ENCODE results near the gene LRPAP1. TPM values are rescaled to one million over a fixed set of nuclear protein-coding genes. Genes with fewer than 3 reads are reported as not detected.
"Not testable (repeated sequence)": the region's sequence is repeated elsewhere in the genome, so short reads cannot be mapped to it uniquely, and the experiment has no call there.

The LRPAP1 gene, protein sequence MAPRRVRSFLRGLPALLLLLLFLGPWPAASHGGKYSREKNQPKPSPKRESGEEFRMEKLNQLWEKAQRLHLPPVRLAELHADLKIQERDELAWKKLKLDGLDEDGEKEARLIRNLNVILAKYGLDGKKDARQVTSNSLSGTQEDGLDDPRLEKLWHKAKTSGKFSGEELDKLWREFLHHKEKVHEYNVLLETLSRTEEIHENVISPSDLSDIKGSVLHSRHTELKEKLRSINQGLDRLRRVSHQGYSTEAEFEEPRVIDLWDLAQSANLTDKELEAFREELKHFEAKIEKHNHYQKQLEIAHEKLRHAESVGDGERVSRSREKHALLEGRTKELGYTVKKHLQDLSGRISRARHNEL
- total RNA-seq, result 100 to 1,000 TPM in 3 of 4 donors, 10 to 100 TPM in 1; 88.5 to 201 (median 174) TPM

DNA sequence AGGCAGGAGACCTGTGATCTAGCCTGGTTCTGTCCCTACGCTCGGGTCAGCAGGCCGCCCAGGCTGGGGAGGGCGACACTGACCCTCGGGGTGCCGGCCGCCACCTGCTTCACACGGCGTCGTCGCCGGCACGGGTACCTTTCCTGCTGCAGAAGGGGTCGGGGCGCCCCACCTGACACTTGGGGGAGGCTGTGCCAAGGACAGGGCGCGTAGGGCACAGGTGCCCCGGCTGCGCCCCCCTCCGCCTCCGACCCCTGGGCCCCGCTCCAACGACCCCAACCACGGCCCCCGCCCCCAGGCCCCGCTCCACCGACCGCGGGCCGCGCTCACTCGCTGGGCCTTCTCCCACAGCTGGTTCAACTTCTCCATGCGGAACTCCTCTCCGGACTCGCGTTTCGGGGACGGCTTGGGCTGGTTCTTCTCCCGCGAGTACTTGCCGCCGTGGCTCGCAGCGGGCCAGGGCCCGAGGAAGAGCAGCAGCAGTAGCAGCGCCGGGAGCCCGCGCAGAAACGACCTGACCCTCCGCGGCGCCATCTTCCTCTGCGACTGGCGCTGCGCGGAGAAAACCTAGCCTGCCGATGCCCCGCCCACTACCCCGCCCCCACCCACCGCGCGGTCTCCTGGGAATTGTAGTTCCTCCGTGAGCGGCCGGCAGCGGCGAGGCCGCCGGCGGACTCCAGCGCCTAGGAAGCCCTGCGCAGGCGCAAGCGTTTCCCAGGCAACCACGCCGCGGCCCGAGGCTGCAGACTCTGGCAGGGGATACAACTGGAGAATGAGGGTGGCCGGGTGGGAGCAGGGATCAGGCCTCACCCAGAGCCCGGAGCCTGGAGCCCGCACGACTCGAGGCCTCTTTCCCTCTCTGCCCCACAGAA lies at the start of gene LRPAP1:
Gene LRPAP1 (minus strand): TSS at position 544 of the 872 bp plus-strand sequence. CDS start 10 bp downstream, at position 534.
- peak within 1 kb of the TSS; percentile 83 to 99 (median 92) for H3K4me3 ChIP-seq
- H3K27me3 ChIP-seq, result no peaks in the 10 kb centered on the region
- peak; percentile 97 for DNase-seq (ENCODE audit: extremely low spot score)
- peaks cover 0 to 28% (median 23%) of the 10 kb centered on the region in 4 donors for H3K36me3 ChIP-seq
- no peaks in the 10 kb centered on the region for H3K9me3 ChIP-seq
- no CpG with 5 or more reads among the region's 84 CpGs for WGBS
- H3K4me1 ChIP-seq, result peaks cover 24 to 55% (median 35%) of the 10 kb centered on the region in 4 donors
- intact Hi-C loops (cut with DNase I), result no loop called here
- peak within 1 kb of the TSS; percentile 69 to 83 (median 76) for H3K27ac ChIP-seq (replicated peaks in 1 of 4)
- TF ChIP-seq POLR2AphosphoS5 (IDR thresholded peaks at IDR 0.05) (peak; percentile 89 to 94), EP300 (IDR thresholded peaks at IDR 0.05) (no peak), POLR2A (IDR thresholded peaks at IDR 0.05; ENCODE audit: low read depth) (peak; percentile 71)
- TF ChIP-seq, protein P1, sequence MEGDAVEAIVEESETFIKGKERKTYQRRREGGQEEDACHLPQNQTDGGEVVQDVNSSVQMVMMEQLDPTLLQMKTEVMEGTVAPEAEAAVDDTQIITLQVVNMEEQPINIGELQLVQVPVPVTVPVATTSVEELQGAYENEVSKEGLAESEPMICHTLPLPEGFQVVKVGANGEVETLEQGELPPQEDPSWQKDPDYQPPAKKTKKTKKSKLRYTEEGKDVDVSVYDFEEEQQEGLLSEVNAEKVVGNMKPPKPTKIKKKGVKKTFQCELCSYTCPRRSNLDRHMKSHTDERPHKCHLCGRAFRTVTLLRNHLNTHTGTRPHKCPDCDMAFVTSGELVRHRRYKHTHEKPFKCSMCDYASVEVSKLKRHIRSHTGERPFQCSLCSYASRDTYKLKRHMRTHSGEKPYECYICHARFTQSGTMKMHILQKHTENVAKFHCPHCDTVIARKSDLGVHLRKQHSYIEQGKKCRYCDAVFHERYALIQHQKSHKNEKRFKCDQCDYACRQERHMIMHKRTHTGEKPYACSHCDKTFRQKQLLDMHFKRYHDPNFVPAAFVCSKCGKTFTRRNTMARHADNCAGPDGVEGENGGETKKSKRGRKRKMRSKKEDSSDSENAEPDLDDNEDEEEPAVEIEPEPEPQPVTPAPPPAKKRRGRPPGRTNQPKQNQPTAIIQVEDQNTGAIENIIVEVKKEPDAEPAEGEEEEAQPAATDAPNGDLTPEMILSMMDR (IDR thresholded peaks at IDR 0.05), result no peak

DNA sequence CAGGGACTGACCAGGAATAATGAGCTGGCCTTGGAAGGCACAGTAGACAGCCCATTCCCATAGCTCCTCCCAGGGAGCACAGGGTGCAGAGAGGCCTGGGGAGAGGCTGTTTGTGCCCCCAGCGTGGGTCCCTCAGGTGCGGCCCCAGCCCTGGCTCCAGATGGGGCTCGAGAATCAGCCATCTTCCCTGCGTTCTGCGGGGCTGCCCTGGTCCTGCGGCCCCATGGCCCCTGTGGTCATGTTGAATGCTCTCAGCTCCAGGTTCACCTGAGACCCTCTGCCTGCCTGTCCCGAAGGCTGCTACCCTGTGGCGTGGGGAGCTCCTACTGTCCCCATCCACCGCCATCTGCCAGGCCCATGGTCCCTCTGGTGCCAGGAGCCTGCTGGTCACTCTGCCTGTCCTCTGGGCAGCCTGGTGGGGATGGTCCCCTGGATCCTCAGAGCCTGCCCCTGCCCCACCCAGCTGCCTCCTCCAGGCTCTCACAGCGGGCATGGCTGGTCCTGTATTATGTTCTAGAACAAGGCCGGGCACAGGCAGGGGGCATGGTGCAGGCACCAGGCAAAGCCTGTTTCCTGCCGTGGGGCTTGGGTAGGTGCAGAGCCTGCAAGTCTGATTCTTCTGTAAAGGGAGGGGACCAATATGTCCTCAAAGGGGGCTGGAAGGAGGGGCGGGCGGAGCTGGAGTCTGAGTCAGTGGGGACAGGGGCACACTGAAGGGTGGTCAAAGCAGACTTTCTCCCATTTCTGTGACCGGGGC lies 49.3 kb upstream of the LRPAP1 start:
- 94% methylated on average over 6 of the region's 15 CpGs for WGBS
- H3K4me3 ChIP-seq; H3K27ac ChIP-seq (replicated peaks in 1 of 4); DNase-seq (ENCODE audit: extremely low spot score); H3K36me3 ChIP-seq; intact Hi-C loops (cut with DNase I); H3K4me1 ChIP-seq; H3K9me3 ChIP-seq: not testable (repeated sequence)
- H3K27me3 ChIP-seq, result peaks cover 0 to 16% (median 0%) of the 10 kb centered on the region in 4 donors

DNA sequence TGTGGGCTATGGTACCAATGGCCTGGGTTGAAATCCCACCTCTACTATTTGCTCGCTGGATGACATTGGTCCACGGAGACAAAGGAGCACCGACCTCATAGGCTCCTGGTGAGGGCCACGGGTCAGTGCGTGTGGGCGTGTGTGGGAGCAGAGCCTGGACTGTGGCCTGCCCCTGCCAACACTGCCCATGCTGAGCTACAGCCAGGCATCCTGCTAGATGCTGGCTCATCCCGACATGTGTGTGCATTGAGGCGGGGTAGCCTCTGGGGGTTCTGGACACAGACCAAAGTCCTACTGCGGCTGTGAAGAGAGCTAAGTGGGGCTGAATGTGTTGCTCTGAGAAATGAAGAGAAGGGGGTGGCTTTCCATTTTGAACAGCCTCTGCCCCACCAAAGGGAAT lies 48.6 kb upstream of the LRPAP1 start:
- whole genome bisulfite sequencing, result 74% methylated on average over 7 of the region's 9 CpGs
- H3K27ac ChIP-seq (replicated peaks in 1 of 4); DNase-seq (ENCODE audit: extremely low spot score); H3K4me1 ChIP-seq; H3K4me3 ChIP-seq; intact Hi-C loops (cut with DNase I); H3K36me3 ChIP-seq; H3K9me3 ChIP-seq: not testable (repeated sequence)
- peaks cover 0 to 16% (median 0%) of the 10 kb centered on the region in 4 donors for H3K27me3 ChIP-seq

DNA sequence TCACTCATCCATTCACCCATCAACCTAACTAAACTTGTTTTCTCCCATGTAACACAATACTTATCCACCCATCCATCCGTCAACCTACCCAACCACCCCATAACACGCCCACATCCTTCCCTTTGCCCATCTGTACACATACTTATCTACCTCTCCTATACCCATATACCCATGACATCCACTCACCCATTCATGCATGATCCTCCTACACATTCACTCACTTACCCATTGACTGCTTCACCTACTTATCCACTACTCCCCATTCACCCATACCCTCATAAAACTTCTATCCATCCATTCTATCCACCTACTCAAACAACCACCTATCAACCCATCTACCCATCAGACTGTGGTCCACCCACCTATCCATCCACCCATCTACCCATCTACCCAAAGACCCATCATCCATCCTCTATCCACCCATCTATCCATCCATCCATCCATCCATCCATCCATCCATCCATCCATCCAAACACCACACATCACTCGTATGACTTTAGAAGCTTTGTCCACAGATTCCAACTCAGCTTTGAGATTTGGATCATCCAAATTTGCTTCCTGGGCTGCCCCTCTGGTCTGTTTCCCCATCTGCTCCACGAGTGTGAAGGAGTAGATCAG lies 46.4 kb upstream of the LRPAP1 start:
- peaks cover 0 to 16% (median 0%) of the 10 kb centered on the region in 4 donors for H3K27me3 ChIP-seq
- H3K27ac ChIP-seq (replicated peaks in 1 of 4); H3K4me1 ChIP-seq; H3K4me3 ChIP-seq; H3K36me3 ChIP-seq; intact Hi-C loops (cut with DNase I); DNase-seq (ENCODE audit: extremely low spot score); H3K9me3 ChIP-seq: not testable (repeated sequence)
- WGBS, result 80% methylated on average over 4 of the region's 4 CpGs

DNA sequence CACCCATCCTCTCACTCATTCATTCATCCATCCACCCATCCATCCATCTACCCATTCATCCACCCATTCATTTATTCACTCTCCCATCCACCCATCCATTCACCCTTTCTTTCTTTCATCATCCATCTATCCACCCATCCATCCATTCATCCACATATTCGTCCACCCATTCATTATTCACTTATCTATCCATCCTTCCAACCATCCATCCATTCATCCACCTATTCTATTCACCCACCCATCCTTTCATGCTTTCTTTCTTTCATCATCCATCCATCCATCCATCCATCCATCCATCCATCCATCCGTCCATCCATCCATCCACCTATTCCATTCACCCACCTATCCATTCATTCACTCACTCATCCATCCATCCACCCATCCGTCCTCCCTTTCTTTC lies 45.8 kb upstream of the LRPAP1 start:
- intact Hi-C loops (cut with DNase I), result not testable (repeated sequence)
- 90% methylated on average over 3 of the region's 3 CpGs for WGBS
- peaks cover 0 to 16% (median 0%) of the 10 kb centered on the region in 4 donors for H3K27me3 ChIP-seq

DNA sequence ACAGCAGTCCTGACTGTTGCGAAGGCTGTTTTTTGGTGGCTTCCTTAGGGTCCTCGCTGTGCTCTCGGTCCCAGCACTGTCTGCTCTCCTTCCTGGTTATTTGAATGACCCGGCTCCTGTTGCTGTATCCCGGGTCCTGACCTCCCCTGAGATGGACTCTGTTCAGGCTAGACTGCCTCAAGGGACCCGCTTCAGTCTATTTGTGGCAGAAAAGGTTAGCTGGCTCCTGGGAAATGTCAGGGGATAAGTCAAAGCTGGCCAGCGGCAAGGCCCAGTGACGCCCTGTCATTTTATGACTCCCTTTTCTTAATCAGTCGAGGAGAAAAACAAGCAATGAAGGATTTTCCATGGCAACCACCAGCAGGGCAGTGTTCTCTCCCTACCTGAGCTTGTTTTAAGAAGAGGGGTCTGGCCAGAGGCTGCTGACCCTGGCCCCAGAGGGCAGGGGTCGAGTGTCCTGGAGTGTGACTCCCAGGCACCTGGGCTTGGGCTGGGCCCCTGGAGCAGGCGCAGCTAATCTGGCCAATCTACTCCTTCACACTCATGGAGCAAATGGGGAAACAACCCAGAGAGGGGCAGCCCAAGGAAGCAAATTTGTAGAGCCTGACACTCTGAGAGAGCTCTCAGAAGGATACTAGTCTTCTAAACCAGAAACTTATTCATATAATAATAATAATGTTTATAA lies 45.1 kb upstream of the LRPAP1 start:
- H3K4me1 ChIP-seq; H3K27ac ChIP-seq (replicated peaks in 1 of 4); H3K9me3 ChIP-seq; intact Hi-C loops (cut with DNase I); H3K36me3 ChIP-seq; DNase-seq (ENCODE audit: extremely low spot score); H3K4me3 ChIP-seq: not testable (repeated sequence)
- H3K27me3 ChIP-seq, result peaks cover 0 to 17% (median 0%) of the 10 kb centered on the region in 4 donors
- WGBS, result 54% methylated on average over 6 of the region's 11 CpGs

More for the DNA sequence above, 45.8 kb upstream of the LRPAP1 start:
- H3K4me1 ChIP-seq; H3K36me3 ChIP-seq; H3K4me3 ChIP-seq; DNase-seq (ENCODE audit: extremely low spot score); H3K27ac ChIP-seq (replicated peaks in 1 of 4); H3K9me3 ChIP-seq: not testable (repeated sequence)

DNA sequence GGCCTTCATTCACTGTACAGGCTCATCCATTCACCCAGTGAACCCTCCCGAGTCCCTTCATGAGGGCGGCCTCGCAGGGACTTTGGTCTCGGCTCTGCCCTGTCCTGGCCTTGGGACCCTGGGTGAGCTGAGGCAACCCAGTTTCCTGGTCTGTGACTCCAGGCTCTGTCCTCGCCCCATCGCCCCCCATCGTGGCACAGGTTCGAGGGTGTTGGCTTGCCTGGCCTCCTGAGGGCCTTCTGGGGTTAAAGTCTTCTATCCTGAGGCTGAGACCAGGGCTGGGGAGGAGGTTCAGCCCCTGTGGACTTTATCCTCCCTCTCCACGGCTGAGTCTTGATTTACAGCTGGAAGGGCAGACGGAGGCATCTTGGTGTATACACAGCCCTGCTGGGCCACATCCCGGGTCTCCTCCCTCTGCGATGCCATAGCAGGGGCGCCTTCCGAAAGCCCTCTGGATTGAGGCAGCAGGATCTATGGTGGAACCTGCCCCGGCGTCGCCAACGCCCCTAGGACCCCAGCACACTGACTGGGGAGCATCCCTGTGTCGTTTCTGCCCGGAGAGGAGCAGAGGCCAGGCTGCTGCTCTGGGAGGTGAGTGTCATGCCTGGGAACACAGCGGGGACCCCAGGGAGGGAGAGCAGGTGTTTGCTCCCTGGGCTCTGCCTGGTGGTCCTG lies 44.4 kb upstream of the LRPAP1 start:
- peaks cover 0 to 17% (median 0%) of the 10 kb centered on the region in 4 donors for H3K27me3 ChIP-seq
- H3K4me3 ChIP-seq; H3K36me3 ChIP-seq; DNase-seq (ENCODE audit: extremely low spot score); H3K27ac ChIP-seq (replicated peaks in 1 of 4); intact Hi-C loops (cut with DNase I); H3K4me1 ChIP-seq; H3K9me3 ChIP-seq: not testable (repeated sequence)
- 83% methylated on average over 11 of the region's 21 CpGs for WGBS

DNA sequence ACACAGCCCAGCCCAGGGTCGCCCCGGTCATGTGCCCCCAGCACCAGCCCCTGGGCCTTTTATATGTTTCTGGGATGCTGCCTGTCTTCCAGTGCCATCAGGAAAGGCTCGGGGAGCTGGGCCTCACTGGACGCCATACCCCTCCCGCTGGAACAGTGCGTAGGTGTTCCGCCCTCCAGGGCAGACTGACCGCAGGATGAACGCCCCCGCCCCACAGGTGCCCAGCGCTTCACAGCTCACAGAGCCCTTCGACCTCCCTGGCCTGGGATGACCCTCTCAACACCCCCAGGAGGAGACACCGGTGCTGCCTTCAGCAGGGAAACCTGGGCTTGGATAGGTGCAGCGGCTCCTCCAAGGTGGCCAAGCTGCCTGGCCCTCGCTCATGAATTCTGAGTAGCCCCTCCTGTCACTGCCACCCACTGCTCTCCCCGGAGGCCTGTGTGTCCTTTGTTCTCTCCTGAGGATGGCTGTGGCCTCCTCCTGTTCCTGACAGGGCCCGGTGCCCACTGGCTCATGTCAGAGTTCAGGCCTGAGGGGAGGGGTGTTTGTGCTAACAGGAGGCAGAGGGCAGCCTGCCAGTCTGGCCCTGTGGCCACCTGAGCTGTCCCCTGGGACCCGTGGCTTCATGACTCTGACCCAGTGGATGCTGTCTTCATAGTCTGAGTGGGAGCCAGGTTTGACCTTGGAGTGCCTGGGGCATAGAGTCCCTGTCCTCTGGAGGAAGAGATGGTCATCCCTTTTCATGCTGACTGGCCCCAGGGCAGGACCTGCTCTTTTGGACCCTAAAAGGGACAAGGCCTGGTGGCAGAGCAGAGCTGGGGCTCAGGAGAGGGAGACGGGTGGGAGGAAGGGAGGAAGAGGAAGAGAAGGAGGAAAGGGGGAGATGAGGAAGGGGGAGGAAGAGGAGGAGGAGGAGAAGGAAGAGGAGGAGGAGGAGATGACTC lies 43.5 kb upstream of the LRPAP1 start:
- H3K9me3 ChIP-seq; H3K4me1 ChIP-seq; intact Hi-C loops (cut with DNase I); H3K27ac ChIP-seq (replicated peaks in 1 of 4); DNase-seq (ENCODE audit: extremely low spot score); H3K4me3 ChIP-seq; H3K36me3 ChIP-seq: not testable (repeated sequence)
- H3K27me3 ChIP-seq, result peaks cover 0 to 12% (median 0%) of the 10 kb centered on the region in 4 donors
- WGBS, result 83% methylated on average over 12 of the region's 19 CpGs

Data from esophagus muscularis mucosa (tissue), 4 donors.